ENCODE results near the gene TMED4.

The TMED4 gene

DNA sequence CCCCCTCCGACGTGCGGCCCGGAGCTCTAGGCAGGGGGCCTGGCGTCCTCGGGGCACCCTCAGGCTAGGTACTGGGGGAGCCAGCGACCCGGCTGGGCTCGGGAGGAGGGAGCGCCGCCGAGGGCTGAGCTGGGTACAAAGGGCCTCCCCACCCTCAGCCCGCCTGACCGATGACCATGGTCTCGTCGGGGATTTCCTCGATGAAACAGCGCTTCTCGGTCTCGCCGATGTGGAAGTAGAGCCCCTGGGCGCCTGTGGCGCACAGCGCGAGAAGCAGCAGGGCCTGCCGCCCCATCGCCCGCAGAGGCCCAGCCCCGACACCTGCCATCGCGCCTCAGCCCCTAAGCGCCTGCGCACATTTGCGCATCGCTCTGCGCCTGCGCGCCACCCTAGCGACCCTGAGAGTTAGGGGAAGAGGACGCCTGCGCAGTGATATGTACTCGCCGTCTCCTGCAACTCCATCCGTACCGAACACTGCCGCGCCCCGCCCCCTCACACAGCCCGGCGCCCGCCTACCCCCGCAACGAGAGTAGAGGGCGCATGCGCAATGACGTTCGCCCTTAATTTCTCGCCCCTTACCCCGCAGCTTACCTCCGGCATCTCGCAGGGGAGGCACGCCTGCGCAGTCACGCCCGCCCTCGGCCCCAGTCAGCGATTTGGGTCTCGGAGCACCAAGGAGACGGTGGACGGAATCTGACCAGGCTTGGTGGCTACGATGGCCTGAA, at the start of gene TMED4:
TMED4 (minus strand) TSS at position 353 of the 725 bp plus-strand sequence; CDS start at position 328, 25 bp downstream.
- H3K27ac Mint-ChIP-seq, result peak within 1 kb of the TSS; percentile 96
- H3K9me3 Mint-ChIP-seq, result no peaks in the 10 kb centered on the region
- DNase-seq, result peak; percentile 100
- H3K27me3 Mint-ChIP-seq, result no peaks in the 10 kb centered on the region
- peak within 1 kb of the TSS; percentile 87 for H3K4me3 Mint-ChIP-seq
- peaks cover 48% of the 10 kb centered on the region for H3K36me3 Mint-ChIP-seq (ENCODE audit: low read depth)
- H3K4me1 Mint-ChIP-seq (ENCODE audit: low read depth), result peaks cover 44% of the 10 kb centered on the region

- peaks cover 74% of the 10 kb centered on the region for H3K4me1 Mint-ChIP-seq (ENCODE audit: low read depth)
- DNase-seq, result no peak
- peak overlapping the region; percentile 100 for H3K27ac Mint-ChIP-seq
- peak overlapping the region; percentile 14 for H3K4me3 Mint-ChIP-seq
- H3K9me3 Mint-ChIP-seq, result no peaks in the 10 kb centered on the region
- no peaks in the 10 kb centered on the region for H3K27me3 Mint-ChIP-seq
- peaks cover 78% of the 10 kb centered on the region for H3K36me3 Mint-ChIP-seq (ENCODE audit: low read depth)
These were observed 49.6 kb upstream of the TMED4 start for GRCh38 chr7:44631458-44632115.

DNA sequence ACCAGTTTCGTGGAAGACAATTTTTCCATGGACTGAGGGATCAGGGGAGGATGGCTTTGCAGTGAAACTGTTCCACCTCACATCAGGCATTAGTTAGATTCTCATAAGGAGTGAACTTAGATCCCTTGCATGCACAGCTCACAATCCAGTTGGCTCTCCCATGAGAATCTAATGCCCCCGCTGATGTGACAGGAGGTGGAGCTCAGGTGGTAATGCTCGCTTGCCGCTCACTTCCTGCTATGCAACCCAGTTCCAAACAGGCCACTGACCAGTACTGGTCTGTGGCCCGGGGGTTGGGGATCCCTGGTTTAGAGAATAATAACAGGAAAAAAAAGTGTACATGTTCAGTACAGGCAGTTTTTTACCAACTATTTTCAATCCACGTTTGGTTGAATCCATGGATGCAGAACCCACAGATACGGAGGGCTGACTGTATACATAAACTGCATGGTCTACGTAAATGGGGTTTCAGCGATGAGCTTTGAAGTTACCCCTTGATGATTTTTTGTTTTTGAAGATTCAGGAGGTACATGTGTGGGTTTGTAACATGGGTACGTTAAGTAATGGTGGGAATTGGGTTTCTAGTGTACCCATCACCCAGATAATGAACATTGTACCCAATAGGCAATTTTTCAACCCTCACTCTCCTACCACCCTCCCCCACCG, 48.9 kb upstream of the TMED4 start:
- Mint-ChIP-seq H3K4me1 (ENCODE audit: low read depth) (peaks cover 74% of the 10 kb centered on the region), H3K4me3 (peak overlapping the region; percentile 13), H3K36me3 (ENCODE audit: low read depth) (peaks cover 79% of the 10 kb centered on the region), H3K27me3 (no peaks in the 10 kb centered on the region), H3K9me3 (no peaks in the 10 kb centered on the region), H3K27ac (peak overlapping the region; percentile 82)
- no peak for DNase-seq

DNA sequence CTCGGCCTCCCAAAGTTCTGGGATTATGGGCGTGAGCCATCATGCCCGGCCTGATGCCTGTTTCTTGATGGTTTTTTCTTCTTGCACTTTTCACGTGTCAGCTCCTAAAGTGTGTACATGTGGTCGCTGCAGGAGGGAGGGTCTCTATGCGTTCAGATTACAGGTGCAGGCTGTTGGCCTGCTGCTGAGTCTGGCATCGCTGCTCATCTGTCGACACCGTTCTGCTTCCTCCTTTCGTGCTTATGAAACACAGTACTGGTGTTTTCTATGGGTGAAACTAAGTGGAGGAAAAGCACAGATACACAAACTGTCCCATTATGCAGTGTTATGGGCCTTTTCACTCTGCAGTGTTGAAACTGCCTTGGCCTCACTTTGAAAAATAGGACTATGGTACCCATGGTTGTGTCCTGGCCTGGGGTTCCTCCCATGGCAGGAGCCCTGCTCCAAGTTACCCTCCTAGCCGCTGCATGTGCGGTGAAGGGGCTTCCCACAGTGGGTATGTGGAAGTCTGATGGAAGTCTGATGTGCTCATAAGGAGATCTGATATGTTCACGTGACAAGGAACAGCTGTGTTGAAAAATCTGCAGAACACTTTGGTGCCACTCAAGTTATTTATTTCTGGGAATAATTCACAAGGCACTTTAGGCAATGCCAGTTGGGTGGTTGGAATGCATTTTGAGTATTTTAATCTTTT, 47.9 kb upstream of the TMED4 start:
- H3K27ac Mint-ChIP-seq, result peak overlapping the region; percentile 82
- H3K4me3 Mint-ChIP-seq, result no peak overlapping the region
- no peak for DNase-seq
- peaks cover 76% of the 10 kb centered on the region for H3K4me1 Mint-ChIP-seq (ENCODE audit: low read depth)
- no peaks in the 10 kb centered on the region for H3K9me3 Mint-ChIP-seq
- no peaks in the 10 kb centered on the region for H3K27me3 Mint-ChIP-seq
- H3K36me3 Mint-ChIP-seq (ENCODE audit: low read depth), result peaks cover 82% of the 10 kb centered on the region

DNA sequence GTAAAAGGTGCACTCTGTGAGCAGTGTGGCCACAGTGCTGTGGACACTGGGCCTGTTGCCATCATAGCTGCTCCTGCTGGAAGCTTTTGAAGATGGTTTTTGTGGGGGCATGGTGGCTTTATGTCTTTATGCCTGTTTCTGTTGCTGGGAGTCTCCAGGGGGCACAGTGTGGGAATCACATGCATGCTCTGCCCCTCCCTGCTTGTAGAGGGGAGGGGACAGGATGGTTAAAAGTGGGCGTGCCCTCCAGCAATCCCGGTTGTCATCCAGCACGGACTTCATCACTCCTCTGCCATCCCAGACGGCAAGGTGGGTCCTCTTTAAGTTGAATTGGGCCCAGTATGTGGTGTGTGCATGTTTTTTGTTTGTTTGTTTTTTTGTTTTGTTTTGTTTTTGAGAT, 44.6 kb upstream of the TMED4 start:
- Mint-ChIP-seq H3K27me3 (no peaks in the 10 kb centered on the region), H3K36me3 (ENCODE audit: low read depth) (peaks cover 73% of the 10 kb centered on the region), H3K4me1 (ENCODE audit: low read depth) (peaks cover 76% of the 10 kb centered on the region), H3K27ac (peak overlapping the region; percentile 57), H3K4me3 (no peak overlapping the region), H3K9me3 (no peaks in the 10 kb centered on the region)
- DNase-seq, result no peak

GRCh38 chr7:44625526-44626471, 43.8 kb upstream of the TMED4 start:
- Mint-ChIP-seq H3K27ac (peak overlapping the region; percentile 92), H3K36me3 (ENCODE audit: low read depth) (peaks cover 71% of the 10 kb centered on the region), H3K4me1 (ENCODE audit: low read depth) (peaks cover 76% of the 10 kb centered on the region), H3K4me3 (no peak overlapping the region), H3K27me3 (no peaks in the 10 kb centered on the region), H3K9me3 (no peaks in the 10 kb centered on the region)
- DNase-seq, result no peak

GRCh38 chr7:44624318-44624717, 42.3 kb upstream of the TMED4 start:
- no peak for DNase-seq
- Mint-ChIP-seq H3K9me3 (no peaks in the 10 kb centered on the region), H3K27ac (peak overlapping the region; percentile 92), H3K36me3 (ENCODE audit: low read depth) (peaks cover 71% of the 10 kb centered on the region), H3K27me3 (no peaks in the 10 kb centered on the region), H3K4me3 (peak overlapping the region; percentile 55), H3K4me1 (ENCODE audit: low read depth) (peaks cover 77% of the 10 kb centered on the region)

DNA sequence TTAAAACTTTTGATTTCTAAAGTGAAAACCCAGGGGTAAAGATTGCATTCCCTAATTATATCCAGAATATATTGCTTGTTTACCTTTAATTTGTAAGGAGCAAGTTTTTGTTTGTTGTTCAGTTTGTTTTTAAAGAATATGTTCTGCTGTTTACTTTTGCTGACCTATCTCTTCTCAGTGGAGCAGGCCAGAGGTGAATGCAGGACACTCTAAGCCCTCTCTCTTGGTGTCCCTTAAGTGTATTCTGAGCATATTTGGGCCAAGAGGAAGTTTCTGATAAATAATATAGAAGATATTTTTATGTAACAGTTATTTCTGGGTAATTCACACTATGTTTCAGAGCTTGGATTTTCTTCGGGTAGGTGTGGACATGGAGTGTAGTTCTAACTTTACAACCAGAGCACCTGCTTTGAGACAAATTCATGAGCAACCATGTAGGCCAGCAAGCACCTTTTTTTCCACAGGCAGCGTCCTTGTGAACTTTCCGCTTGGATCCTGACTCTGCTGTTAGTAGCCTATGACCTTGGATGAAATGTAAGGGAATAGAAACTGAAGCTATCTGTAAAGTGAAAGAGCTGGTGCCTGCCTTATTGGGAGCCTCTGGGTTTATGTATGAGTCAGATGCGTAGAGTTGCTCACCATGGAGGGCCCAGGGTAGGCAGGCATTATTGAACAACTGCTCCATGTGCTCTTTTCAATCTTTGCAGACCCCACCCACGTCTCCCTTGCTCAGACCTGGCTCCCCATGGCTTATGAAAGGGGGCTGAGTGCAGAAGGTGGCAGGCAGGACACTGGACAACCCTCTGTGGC, 40.5 kb upstream of the TMED4 start:
- Mint-ChIP-seq H3K4me3 (peak overlapping the region; percentile 59), H3K27ac (peak overlapping the region; percentile 91), H3K27me3 (no peaks in the 10 kb centered on the region), H3K4me1 (ENCODE audit: low read depth) (peaks cover 89% of the 10 kb centered on the region), H3K36me3 (ENCODE audit: low read depth) (peaks cover 72% of the 10 kb centered on the region), H3K9me3 (no peaks in the 10 kb centered on the region)
- peak; percentile 57 for DNase-seq

DNA sequence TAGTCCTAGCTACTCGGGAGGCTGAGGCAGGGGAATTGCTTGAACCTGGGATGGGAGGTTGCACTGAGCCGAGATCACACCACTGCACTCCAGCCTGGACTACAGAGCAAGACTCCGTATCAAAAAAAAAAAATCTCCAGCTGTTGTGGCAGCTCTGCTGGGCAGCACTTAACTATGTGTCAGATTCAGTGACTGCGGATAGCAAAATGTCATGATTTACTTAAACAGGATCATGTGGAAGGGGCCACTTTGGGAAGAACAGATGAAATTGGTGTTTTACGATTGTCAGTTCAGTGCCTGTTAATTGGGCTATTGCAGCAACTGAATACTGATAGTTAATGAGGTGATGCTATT, 39.7 kb upstream of the TMED4 start:
- Mint-ChIP-seq H3K4me1 (ENCODE audit: low read depth) (peaks cover 96% of the 10 kb centered on the region), H3K27me3 (no peaks in the 10 kb centered on the region), H3K27ac (peak overlapping the region; percentile 80), H3K4me3 (no peak overlapping the region), H3K36me3 (ENCODE audit: low read depth) (peaks cover 67% of the 10 kb centered on the region), H3K9me3 (no peaks in the 10 kb centered on the region)
- DNase-seq, result no peak

- Mint-ChIP-seq H3K27me3 (no peaks in the 10 kb centered on the region), H3K9me3 (no peaks in the 10 kb centered on the region), H3K36me3 (ENCODE audit: low read depth) (peaks cover 62% of the 10 kb centered on the region), H3K4me3 (no peak overlapping the region), H3K27ac (peak overlapping the region; percentile 80), H3K4me1 (ENCODE audit: low read depth) (peaks cover 93% of the 10 kb centered on the region)
- DNase-seq, result no peak
These were observed 39.2 kb upstream of the TMED4 start for GRCh38 chr7:44621034-44621749.

GRCh38 chr7:44618753-44619152, 36.7 kb upstream of the TMED4 start:
- Mint-ChIP-seq H3K27ac (peak overlapping the region; percentile 98), H3K9me3 (no peaks in the 10 kb centered on the region), H3K4me1 (ENCODE audit: low read depth) (peaks cover 90% of the 10 kb centered on the region), H3K36me3 (ENCODE audit: low read depth) (peaks cover 49% of the 10 kb centered on the region), H3K4me3 (peak overlapping the region; percentile 31), H3K27me3 (no peaks in the 10 kb centered on the region)
- DNase-seq, result no peak

DNA sequence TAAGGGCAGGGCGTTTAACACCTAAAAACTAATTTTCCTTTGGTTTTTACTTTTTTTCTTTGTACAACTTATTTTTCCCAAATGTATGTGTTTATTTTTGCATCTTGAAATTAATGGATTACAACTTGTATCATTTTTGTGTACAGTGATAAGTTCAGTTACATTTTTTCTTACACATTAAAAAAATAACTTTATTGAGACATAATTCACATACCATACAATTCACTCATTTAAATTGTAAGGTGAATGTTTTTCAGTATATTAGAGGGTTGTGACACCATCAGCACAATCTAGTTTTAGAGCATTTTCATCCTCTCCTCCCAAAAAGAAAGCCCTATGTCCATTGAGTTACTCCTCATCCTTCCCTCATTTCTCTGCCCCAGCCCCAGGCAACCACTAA, 36.0 kb upstream of the TMED4 start:
- Mint-ChIP-seq H3K4me3 (peak overlapping the region; percentile 54), H3K27ac (peak overlapping the region; percentile 98), H3K36me3 (ENCODE audit: low read depth) (peaks cover 48% of the 10 kb centered on the region), H3K4me1 (ENCODE audit: low read depth) (peaks cover 86% of the 10 kb centered on the region), H3K9me3 (no peaks in the 10 kb centered on the region), H3K27me3 (no peaks in the 10 kb centered on the region)
- no peak for DNase-seq

Data from activated T-cell treated with anti-CD3 and anti-CD28 coated beads, Interleukin-2, amount 50 U/mL, for 24 hours (primary cell).